Subcutaneous adipose tissue (tissue), 4 donors: ENCODE results near the gene IL11. TPM values are rescaled to one million over a fixed set of nuclear protein-coding genes. Genes with fewer than 3 reads are reported as not detected.

ENCODE experiments used
- total RNA-seq, 4 donors: library from RNA; depleted of rRNA; stranded (reverse); fragments of >200 nt; gene quantifications; one replicate each; pipeline ENCODE4 v1.1.0, GENCODE V29; 2016
- TF ChIP-seq, protein P1 (sequence below): fragments of 450-650 bp; IDR thresholded peaks from one replicate; pipeline ENCODE4 v1.5.1; 2016; ENCODE audit warnings: low read depth, mild to moderate bottlenecking, control low read depth, antibody characterized with exemption, moderate library complexity

IL11 gene
- total RNA-seq, 4 donors from 2014 or later: not detected

- TF ChIP-seq, protein P1, sequence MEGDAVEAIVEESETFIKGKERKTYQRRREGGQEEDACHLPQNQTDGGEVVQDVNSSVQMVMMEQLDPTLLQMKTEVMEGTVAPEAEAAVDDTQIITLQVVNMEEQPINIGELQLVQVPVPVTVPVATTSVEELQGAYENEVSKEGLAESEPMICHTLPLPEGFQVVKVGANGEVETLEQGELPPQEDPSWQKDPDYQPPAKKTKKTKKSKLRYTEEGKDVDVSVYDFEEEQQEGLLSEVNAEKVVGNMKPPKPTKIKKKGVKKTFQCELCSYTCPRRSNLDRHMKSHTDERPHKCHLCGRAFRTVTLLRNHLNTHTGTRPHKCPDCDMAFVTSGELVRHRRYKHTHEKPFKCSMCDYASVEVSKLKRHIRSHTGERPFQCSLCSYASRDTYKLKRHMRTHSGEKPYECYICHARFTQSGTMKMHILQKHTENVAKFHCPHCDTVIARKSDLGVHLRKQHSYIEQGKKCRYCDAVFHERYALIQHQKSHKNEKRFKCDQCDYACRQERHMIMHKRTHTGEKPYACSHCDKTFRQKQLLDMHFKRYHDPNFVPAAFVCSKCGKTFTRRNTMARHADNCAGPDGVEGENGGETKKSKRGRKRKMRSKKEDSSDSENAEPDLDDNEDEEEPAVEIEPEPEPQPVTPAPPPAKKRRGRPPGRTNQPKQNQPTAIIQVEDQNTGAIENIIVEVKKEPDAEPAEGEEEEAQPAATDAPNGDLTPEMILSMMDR: no peak
Measured at GRCh38 chr19:55350620-55351315, 19.5 kb downstream of the IL11 start.

- TF ChIP-seq, protein P1: no peak
Measured at GRCh38 chr19:55348317-55349034, 21.8 kb downstream of the IL11 start.

GRCh38 chr19:55347442-55348009 lies 22.7 kb downstream of the IL11 start:
- TF ChIP-seq, protein P1: no peak

GRCh38 chr19:55346725-55347441 lies 23.4 kb downstream of the IL11 start:
- TF ChIP-seq, protein P1: no peak

GRCh38 chr19:55345818-55346724 lies 24.2 kb downstream of the IL11 start:
- TF ChIP-seq, protein P1: no peak

DNA sequence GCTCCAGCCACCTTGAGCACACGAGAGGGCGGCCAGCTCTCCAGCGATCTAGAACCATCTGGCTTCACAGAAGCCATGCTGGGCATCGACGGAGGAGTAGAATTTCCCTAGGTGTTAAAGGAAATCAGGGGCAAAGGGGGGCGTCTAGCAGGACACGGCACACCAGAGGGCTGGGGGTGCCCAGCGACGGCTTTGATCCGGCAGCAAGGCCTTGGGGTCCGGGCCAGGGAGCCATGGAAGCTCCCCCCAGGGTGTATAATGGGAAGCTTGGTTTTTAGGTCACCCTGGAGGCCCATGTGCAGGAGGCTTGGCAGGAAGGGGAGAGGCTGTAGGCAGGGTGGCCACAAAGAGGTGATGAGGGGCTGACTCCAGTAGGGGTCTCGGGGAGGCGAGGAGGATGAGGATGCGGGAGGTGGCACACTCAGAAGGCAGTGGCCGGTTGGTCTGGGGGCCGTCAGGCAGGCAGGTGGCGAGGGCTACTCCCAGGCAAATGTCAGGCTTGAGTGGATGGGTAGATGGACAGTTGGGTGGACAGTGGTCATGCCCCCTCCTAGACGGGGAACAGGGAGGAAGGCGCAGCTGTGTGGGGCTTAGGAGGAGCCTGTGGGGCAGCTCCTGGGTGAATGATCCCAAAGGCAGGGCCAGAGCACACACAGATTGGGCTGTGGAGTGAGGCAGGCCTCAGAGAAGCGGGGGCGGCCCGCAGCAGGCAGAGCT lies 25.0 kb downstream of the IL11 start:
- TF ChIP-seq, protein P1: no peak
